Ammon's horn (tissue), 1 donor: ENCODE measurements around the gene SHISA8.
"Not testable (repeated sequence)": the region's sequence is repeated elsewhere in the genome, so short reads cannot be mapped to it uniquely, and the experiment has no call there.

Experiments used
- DNase-seq: peaks from one replicate; pipeline ENCODE4 v3.0.0-alpha.2; 2016; ENCODE audit warnings: low spot score

The SHISA8 gene

DNA sequence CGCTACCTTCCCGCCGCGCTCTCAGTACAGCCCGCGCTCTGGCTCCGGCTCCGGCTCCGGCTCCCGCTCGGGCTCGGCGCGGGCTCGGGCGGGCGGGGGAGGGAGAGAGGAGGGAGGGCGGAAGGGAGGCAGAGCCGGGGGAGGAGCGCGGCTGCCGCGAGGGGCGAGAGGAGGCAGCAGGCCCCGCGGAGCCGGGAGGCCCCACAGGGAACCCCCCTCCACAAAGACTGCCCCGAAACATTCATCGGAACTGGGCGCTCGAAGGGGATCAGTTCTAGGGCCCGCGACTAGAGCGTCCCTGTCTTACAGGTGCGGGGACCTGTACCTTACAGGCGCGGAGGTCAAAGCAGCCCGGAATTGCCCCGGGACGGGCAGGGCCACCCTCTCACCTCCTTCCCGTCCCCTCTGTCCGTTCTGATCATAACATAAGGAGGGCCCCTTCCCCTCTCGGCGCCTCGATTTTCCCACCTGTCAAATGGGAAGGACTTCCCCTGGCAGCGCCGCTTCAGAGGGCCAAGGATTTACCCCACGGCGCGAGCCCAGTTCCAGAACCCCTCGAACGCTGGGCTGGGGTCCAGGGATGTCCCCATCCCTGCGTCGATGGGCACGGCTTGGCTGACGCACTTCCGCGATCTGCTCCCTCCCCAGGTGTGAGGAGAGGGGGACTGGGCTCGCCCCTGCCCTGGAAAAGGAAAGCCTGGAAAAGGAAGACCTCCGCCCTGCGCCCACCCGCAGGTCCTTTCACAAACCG, at the start of gene SHISA8:
SHISA8 (minus strand) TSS at position 40 of the 751 bp plus-strand sequence. CDS start 407 bp downstream, outside the sequence.
- no peak for DNase-seq

DNA sequence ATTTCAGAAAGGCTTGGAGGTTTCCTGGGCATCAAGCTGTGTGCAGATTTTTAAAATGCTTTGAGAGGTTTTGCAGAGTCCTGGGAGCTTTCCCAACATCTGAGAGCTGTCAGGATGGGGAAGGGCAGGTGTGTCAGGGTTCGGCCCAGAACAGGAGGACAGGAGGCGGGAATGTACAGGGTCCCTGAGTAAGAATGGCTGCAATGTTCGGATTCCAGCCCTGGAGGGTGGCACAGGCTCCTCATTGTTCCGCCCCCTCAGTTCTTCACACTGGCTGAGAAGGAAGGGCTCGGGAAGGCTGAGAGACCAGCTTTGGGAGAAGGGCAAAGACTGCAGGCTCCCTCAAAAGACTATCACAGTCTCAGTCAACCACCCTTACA, 49.2 kb upstream of the SHISA8 start:
- DNase-seq: no peak

DNA sequence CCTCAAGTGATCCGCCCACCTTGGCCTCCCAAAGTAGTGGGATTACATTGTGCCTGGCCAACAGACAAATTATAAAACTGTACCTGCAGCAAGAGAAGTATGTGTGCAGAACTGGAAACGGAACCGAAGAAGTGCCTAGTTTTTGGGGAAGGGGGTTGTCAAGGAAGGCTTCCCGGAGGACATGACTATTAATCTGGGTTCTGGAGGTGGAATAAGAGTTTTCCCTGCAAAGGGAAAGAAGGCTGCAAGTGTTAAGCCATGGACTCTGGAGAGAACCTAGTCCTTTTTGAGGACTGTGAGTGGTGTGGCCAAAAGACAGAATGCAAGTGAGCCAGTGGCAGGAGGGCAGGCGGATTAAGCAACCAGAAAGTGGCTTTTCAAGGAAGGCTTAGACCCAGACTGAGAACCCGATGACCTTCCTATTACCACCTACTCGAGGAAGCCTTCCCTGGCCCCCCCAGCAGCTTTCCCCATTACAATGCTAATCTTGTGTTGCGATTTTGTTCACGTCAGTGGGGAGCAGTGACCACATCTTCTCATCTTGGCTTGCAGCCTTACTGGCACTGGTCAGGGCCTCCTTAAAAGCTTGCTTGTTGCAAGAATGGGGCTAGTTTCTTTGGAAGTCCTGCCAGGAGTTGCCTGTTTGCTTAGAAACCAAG, 48.7 kb upstream of the SHISA8 start:
- peak; percentile 83 for DNase-seq

DNA sequence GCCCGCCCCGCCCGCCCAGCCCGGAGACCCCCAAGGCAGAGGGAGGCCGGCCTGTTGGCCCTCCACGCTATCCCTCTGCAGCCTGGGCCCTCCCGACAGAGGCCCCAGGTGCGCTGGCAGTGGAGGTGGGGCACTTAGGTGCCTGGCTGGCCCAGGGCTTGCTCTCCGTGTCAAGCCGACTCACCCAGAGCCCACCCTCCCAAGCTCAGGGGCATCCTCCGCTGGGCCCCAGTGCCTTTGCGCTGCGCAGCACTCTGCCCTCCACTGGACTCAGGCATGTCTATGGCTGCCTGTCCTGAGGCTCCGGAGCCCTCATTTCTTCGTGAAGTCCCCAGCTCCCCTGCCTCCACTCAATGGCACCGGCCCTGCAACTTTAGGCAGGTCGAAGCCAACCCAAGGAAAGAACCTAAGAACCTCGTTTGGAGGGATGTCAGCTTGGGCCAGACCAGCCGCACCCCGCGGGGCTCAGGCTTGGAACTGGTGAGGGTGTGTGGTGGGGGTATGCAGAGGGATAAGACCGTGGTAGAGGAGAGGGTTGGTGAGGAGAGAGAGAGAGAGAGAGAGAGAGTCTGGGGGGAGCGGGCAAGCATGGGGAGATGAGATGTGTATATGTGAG, 43.2 kb upstream of the SHISA8 start:
- no peak for DNase-seq

DNA sequence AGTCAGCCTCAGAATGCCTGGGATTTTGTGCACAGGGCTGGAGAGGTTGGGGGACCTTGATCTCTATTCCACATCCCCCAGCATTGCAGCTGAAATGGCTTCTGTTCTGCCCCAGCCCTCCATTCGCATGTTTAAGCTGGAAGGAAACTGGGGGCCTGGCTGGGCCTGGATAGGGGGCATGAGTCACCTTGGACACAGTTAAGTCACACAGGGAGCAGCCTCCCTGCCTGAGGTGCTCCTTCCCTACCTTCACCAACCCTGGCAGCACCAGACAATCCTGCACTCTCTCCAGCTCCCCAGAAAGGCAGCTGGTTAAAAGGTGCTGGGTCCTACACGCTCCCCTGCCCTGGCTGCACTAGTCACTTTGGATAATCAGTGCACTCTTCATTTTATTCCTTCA, 37.8 kb upstream of the SHISA8 start:
- no peak for DNase-seq

DNA sequence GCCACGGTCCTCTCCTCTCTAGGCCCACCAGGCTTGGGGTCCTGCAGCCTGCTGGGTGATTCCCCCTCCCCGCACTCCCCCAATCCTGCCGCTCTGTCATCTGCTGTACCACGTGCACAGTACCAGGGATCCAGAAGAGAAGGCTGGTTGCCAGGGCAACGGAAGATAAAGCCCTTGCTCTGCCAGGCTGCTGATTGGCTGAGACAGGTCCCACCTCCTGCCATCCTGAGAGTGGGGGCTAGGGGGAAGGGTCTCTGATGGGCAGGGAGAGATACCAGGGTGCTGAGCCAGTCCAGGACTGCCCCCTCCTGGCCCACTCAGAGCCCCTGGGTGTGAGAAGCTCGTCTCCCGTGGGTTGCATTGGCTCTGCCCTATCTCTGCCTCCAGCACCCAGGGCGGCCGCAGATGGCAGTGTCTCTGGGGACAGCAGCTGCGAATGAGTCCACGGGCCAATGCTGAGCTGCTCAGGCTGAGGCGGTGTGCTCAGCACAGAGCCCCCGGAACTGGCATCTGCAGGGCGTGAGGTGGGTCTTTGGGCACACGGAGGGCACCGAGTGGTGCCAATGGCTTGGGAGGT, 37.1 kb upstream of the SHISA8 start, which contains the start of gene SMIM45:
SMIM45 (plus strand) TSS at position 253 of the 577 bp plus-strand sequence.
- peak; percentile 97 for DNase-seq

DNA sequence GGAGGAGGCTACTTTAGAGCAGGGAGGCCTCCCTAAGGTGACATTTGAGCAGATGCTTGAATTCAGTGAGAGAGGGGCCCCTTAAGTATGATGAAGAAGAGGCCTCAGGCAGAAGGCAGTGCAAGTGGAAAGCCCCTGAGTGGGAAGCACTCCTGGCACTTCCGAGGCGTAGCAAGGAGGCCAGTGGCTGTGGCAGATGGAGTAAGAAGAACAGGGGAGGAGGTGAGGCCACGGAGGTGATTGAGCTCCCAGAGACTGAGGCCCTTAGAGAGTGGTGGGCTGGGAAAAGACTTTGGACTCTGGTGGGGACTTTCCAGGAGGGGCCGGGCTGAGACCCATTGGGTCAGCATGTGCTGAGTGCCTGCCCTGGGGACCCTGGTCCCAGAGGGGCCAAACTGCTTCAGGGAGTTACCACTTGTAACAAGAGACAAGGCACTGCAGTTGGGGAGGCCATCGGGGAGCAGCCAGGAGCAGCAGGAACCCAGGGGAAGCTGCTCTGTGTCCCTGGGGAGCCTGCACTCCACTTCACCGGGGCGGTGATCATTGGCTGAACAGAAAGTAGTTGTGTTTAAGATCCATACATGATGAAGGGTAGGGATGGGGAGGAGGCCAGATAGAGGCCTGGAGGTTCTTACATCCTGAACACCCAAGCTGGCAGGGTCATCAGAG, 34.6 kb upstream of the SHISA8 start:
- no peak for DNase-seq

DNA sequence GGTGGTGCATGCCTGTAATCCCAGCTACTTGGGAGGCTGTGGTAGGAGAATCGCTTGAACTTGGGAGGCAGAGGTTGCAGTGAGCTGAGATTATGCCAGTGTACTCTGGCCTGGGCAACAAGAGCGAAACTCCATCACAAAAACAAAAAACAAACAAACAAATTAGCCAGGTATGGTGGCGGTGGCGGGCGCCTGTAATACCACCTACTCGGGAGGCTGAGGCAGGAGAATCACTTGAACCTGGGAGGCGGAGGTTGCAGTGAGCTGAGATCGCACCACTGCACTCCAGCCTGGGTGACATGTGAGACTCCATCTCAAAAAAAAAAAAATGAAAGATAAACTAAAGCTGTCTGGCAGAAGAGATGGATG, 34.0 kb upstream of the SHISA8 start:
- not testable (repeated sequence) for DNase-seq

DNA sequence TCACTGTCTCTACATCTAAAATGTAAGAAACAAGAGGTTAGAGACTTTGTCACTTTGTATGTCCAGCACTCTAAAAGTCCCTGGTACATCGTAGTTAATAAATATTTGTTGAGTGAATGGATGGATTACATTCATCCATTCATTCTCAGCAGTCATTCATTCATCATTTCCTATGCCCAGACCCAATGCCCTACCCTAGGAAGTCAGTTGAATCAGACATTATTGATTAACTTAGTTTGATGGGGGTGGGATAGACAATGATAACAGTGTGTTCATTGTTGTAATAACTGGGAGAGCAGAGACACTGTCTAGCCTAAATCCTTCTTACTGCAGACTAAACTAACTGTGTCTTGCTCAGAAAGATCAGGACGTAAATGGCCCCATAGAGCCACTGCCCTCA, 33.3 kb upstream of the SHISA8 start:
- DNase-seq: no peak

DNA sequence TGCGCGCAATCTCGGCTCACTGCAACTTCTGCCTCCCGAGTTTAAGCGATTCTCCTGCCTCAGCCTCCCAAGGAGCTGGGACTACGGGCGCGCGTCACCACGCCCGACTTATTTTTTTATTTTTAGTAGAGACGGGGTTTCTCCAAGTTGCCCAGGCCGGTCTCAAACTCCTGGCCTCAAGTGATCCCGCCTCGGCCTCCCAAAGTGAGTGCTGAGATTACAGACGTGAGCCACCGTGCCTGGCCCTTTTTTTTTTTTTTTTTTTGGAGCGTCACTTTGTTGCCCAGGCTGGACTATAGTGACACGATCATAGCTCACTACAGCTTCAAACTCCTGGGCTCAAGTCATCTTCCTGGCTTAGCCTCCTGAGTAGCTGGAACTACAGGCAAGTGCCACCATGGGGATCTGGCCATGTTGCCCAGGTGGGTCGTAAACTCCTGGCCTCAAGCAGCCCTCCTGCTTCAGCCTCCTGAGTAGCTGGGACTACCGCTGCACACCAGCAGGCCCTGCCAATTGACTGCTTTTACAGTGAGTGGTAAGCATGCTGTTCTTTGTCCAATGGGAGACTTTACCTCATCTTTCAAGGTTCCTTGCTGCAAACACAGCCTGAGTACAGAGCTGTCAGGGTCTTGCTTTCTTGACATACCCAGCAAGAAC, 32.7 kb upstream of the SHISA8 start:
- no peak for DNase-seq

DNA sequence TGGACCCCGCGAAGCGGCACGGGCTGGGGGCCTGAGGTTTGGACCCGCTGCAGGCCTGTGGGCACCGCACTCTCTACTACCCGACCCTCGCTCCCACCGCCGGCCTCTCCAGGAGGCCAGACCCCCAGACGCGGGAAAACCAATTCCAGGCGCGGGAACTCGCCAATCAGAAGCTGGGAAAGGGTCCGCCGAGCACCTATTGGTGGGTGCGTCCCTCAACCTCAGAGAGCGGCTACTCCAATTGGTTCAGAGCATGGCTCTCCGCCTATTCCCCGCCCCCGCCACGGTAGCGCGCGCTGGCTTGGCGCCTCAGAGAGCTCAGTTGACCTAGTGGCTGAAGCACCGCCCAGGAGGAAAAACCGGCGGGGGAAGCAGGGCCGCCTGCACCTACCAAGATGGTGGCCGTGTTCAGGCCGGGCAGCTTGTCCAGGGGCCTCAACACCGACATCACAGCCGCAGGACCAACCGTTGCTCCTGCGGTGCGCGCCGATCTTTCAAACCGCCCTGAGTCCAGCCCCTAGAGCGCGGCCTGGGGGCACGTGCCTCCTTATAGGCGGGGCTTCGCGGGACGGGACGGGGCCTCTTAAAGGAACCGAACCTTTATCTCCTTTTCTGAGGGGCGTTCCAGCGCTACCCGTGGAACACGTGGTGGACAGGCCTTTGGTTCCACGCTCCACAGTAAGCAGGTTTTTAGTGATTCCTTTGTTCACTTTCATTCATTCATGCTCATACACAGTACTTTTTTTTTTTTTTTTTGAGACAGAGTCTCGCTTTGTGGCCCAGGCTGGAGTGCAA, 32.0 kb upstream of the SHISA8 start, which contains the start of gene CENPM:
CENPM (minus strand) TSS at position 524 of the 795 bp plus-strand sequence; CDS start at position 448, 76 bp downstream.
- peak; percentile 95 for DNase-seq

DNA sequence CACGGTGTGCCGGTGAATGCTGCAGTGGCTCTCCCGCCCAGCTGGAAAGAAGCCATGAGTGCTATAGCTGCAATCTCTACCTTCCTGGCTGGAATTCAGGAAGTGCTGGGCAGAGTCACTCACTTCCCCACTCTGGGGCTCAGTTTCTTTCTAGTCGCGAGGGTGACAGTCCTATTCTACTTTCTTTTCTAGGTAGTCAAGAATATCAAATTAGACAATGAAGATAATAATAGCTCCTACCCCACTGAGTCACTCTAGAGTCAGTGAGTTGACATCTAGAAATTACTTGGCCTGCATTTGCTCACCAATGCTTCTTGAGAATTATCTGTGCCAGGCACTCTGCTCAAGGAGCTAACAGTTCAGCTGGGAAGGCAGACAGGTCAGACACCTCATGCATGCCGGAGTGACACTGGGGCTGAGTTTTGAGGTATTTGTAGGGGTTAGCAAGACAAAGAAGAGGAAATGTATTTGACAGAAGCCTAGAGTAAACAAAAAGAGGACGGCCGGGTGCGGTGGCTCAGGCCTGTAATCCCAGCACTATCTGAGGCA, 28.9 kb upstream of the SHISA8 start:
- no peak for DNase-seq

DNA sequence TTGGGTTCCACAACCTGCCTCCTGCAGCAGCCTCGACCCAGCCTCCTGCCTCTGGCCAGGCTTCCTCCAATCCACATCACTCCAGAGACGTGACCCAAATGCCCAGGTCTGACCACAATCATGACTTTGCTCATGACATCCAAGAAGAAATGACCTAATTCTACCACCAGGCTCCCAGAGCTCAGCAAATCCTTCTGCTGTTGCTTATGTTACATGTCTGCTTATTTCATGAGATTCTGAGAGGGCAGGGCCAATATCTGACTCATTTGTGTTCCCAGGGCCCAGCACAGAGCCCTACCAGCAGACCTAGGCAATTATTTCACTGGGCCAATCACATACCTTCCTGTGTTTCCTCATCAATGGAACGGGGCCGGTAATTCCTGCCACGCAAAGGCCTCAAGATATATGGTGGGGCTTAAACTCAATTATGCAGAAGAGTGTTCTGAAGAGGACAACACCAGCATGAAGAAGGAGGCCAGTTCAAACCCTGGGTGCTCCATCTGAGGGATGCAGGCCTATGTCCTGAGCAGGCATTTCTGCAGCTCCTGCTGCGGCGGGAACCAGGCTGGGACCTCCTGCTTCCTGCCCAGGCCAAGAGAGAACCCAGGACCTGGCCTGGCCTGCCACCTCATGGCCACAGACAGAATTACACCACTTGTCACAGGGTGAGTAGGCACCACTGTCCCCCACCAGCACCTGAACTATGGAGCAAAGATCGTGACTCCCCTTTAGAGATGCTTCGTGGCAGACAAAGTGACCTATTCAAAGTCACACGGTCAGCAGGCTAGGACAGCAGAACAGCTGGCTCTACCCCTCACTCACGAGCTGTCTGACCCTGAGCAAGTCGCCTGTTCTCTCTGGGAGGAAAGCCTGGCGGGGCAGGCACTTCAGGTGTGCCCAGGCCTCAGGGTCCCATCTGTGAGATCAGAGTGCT, 26.2 kb upstream of the SHISA8 start:
- peak; percentile 94 for DNase-seq

DNA sequence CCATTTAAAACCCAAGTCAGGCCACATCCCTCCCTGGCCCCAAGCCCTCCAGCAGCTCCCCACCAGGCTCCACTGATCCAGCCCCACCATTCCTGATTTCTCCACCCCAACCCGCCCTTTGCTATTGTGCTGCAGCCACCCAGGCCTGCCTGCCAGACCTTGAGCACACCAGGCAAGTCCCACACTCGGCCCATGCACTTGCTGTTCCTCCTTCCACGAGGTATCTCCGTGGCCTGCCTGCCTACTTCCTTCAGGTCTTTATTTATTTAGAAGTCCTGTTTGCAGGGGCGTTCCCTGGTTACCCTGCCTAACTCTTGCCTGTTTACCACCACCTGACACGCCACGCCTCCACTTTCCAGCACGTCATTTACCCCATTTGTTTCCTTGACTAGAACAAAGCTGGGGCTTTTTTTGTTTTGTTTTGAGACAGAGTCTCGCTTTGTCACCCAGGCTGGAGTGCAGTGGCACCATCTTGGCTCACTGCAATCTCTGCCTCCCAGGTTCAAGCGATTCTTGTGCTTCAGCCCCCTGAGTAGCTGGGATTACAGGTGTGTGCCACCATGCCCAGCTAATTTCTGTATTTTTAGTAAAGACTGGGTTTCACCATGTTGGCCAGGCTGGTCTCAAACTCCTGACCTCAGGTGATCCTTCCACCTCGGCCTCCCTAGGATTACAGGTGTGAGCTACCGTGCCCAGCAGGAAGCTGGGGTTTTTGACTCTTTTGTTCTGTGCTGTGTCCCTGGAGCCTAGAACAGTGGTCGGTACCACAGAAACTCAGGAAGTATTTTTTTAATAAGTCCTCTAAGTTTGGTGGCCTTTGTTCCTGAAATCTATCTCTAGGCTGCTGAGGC, 25.3 kb upstream of the SHISA8 start:
- peak; percentile 84 for DNase-seq

DNA sequence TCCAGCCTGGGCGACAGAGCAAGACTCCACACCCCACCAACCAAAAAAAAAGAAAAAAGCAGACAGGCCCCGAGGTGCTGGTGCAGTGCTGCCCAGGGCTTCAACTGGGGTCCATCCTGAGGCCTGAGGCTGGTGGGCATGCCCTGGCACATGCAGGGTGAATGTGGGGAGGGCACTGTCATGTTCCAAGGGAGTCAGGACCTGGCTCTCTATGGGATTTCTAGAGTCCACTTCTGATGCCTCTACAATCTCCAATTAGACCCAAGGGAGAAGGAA, 22.0 kb upstream of the SHISA8 start:
- no peak for DNase-seq

DNA sequence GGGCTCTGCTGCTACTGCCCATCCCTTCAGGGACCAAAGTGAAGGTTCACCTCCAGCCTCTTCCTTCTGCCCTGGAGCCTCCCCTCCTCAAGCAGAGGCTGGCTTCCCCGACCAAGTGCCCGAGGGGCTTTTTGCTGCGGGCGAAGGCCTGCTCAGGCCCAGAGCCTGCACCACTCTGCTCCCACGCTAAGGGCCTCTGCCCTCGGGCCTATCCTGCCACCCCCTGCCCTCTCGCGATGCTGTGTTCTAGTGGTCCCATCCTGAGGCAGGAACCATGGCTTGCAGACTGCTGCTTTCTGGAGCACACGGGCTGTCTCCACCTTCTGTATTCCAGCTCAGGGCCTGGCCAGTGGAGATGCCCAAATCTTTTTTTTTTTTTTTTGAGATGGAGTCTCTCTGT, 20.6 kb upstream of the SHISA8 start:
- no peak for DNase-seq

DNA sequence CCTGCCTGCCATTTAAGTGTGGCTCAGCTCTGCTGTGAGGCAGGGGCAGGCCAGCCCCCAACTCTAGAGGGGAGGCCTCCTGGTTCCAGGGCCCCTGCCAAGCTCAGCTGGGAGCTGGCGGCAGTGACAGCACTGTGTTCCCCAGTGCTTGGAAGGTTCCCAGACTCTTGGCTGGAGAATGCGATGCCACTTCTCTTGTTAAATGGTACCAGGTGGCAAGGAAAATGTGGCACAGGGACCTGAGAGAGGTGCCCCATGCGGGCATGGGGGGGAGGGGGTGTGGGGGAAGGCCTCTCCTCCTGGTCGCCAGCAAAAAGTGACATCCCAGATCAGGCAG, 20.1 kb upstream of the SHISA8 start:
- peak; percentile 69 for DNase-seq

DNA sequence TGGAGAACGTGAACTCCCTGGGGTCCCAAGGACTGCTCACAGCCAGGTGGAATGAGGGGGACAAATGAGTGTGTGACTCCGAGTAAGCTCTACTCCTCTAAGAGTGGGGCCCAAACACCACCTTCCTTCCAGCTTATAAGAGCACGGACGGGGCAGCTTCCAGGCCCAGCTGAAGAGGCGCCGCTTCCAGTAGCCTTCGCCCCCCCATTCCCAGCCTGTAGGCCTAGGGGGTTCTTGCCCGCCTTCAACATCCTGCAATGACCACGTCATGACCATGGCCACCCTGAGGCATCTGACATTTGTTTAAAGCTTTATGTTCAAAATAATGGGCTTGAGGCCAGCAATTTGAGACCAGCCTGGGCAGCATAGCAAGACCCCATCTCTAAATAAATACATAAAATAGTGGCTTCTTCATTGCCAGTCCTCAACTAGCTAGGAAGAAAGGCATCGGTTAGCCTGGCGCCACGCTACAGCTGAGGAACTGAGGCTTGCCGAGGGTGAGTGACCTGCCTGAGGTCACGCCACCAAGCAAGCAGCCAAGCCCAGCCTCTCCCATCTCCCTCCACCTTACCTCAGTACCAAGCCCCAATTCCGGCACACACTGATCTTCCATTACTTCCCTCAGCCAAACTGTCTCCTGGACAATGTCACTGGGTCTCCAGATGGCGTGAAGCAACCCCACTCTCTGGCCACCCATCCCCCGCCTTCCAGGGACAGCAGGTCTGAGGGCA, 19.6 kb upstream of the SHISA8 start:
- DNase-seq: no peak
